Measurements from ENCODE around the gene YIPF1.

DNA sequence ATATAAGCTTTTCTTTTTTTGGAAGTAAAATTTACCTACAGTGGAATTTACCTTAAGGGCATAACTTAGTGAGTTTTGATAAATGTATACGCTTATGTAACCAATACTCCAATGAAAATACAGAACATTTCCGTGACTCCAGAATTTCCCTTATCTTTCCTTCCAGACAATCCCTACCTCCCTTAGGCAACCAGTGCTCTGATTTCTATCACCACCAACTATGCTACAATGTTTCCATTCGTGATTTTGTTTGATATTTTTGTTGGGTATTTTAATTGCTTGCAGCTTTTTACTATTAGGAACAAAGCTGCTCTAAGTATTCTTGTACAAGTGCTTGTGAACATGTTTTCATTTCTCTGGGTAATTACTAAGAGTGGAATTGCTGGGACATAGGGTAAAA lies 41.3 kb upstream of the YIPF1 start:
- TF ChIP-seq, protein P1, sequence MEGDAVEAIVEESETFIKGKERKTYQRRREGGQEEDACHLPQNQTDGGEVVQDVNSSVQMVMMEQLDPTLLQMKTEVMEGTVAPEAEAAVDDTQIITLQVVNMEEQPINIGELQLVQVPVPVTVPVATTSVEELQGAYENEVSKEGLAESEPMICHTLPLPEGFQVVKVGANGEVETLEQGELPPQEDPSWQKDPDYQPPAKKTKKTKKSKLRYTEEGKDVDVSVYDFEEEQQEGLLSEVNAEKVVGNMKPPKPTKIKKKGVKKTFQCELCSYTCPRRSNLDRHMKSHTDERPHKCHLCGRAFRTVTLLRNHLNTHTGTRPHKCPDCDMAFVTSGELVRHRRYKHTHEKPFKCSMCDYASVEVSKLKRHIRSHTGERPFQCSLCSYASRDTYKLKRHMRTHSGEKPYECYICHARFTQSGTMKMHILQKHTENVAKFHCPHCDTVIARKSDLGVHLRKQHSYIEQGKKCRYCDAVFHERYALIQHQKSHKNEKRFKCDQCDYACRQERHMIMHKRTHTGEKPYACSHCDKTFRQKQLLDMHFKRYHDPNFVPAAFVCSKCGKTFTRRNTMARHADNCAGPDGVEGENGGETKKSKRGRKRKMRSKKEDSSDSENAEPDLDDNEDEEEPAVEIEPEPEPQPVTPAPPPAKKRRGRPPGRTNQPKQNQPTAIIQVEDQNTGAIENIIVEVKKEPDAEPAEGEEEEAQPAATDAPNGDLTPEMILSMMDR (IDR thresholded peaks at IDR 0.05) = no peak
- TF ChIP-seq EP300 (IDR thresholded peaks at IDR 0.05) (no peak), POLR2A (IDR thresholded peaks at IDR 0.05) (no peak)

Measured in tibial nerve (tissue), 4 donors.